SK-N-SH treated with all-trans-retinoic acid at 6 μM for 48 hours (cell line): ENCODE results near the gene FAM181A.

Experiments
- ATAC-seq: fragments of 200-7000 bp; cut with Tn5 transposase; 3 replicates; pipeline ENCODE4 v1.9.1; 2020; ENCODE audit warnings: mild to moderate bottlenecking, moderate library complexity
- BACH2 ChIP-seq: fragments of 250-450 bp; sonication (Bioruptor Pico); IDR thresholded peaks from 2 replicates; pipeline ENCODE4 v1.9.0; 2021; ENCODE audit warnings: mild to moderate bottlenecking, borderline replicate concordance
- CSDC2 ChIP-seq: fragments of 250-450 bp; sonication (Bioruptor Pico); IDR thresholded peaks from 2 replicates; pipeline ENCODE4 v1.5.0; 2020; ENCODE audit warnings: mild to moderate bottlenecking, moderate library complexity
- ESRRG ChIP-seq: fragments of 250-450 bp; sonication (Bioruptor Pico); IDR thresholded peaks from 2 replicates; pipeline ENCODE4 v1.6.1; 2021; ENCODE audit warnings: mild to moderate bottlenecking
- GLIS3 ChIP-seq: fragments of 250-450 bp; sonication (Bioruptor Pico); IDR thresholded peaks from 2 replicates; pipeline ENCODE4 v1.5.0; 2020; ENCODE audit warnings: mild to moderate bottlenecking, moderate library complexity
- ISL1 ChIP-seq: fragments of 250-450 bp; sonication (Bioruptor Pico); IDR thresholded peaks from 2 replicates; pipeline ENCODE4 v2.1.2; 2022; ENCODE audit warnings: mild to moderate bottlenecking, moderate library complexity
- OSR1 ChIP-seq: fragments of 250-450 bp; sonication (Bioruptor Pico); IDR thresholded peaks from 2 replicates; pipeline ENCODE4 v1.8.0; 2022; ENCODE audit warnings: moderate library complexity, mild to moderate bottlenecking, inconsistent platforms
- POU6F1 ChIP-seq: fragments of 250-450 bp; sonication (Bioruptor Pico); IDR thresholded peaks from 2 replicates; pipeline ENCODE4 v1.8.0; 2021; ENCODE audit warnings: low read depth, mild to moderate bottlenecking, moderate library complexity, borderline replicate concordance
- SNAI2 ChIP-seq: fragments of 250-450 bp; sonication (Bioruptor Pico); IDR thresholded peaks from 2 replicates; pipeline ENCODE4 v1.5.0; 2020; ENCODE audit warnings: mild to moderate bottlenecking, moderate library complexity
- TOX ChIP-seq: fragments of 250-450 bp; sonication (Bioruptor Pico); IDR thresholded peaks from 2 replicates; pipeline ENCODE4 v1.8.0; 2021; ENCODE audit warnings: mild to moderate bottlenecking, moderate library complexity, borderline replicate concordance
- TSHZ2 ChIP-seq: fragments of 250-450 bp; sonication (Bioruptor Pico); IDR thresholded peaks from 2 replicates; pipeline ENCODE4 v1.5.0; 2020; ENCODE audit warnings: mild to moderate bottlenecking, moderate library complexity
- ZFP3 ChIP-seq: fragments of 250-450 bp; sonication (Bioruptor Pico); IDR thresholded peaks from 2 replicates; pipeline ENCODE4 v1.5.0; 2020; ENCODE audit warnings: mild to moderate bottlenecking, moderate library complexity
- ZFP30 ChIP-seq: fragments of 450-650 bp; formaldehyde crosslinking; IDR thresholded peaks from 2 replicates; pipeline ENCODE4 v1.5.0; 2022; ENCODE audit warnings: mild to moderate bottlenecking, moderate library complexity
- ZNF565 ChIP-seq: fragments of 450-650 bp; formaldehyde crosslinking; conservative IDR thresholded peaks from 2 replicates; pipeline ENCODE4 v1.5.0; 2020; ENCODE audit warnings: low read depth, mild to moderate bottlenecking, moderate library complexity
- ZNF70 ChIP-seq: fragments of 450-650 bp; formaldehyde crosslinking; IDR thresholded peaks from 2 replicates; pipeline ENCODE4 v1.5.0; 2020; ENCODE audit warnings: mild to moderate bottlenecking, moderate library complexity
- ZNF8 ChIP-seq: fragments of 450-650 bp; formaldehyde crosslinking; IDR thresholded peaks from 2 replicates; pipeline ENCODE4 v1.5.0; 2020; ENCODE audit warnings: mild to moderate bottlenecking, moderate library complexity
- TF ChIP-seq, protein P1 (sequence below): fragments of 250-450 bp; sonication (Bioruptor Pico); IDR thresholded peaks from 2 replicates; pipeline ENCODE4 v1.8.0; 2020; ENCODE audit warnings: mild to moderate bottlenecking, moderate library complexity, borderline replicate concordance
- TF ChIP-seq, protein P2 (sequence below): fragments of 250-450 bp; sonication (Bioruptor Pico); IDR thresholded peaks from 2 replicates; pipeline ENCODE4 v1.5.1; 2020; ENCODE audit warnings: low read depth, mild to moderate bottlenecking, moderate library complexity

The FAM181A gene

GRCh38 chr14:93951635-93952540 is 24.7 kb downstream of the FAM181A start (continued):
- no peak for TF ChIP-seq POU6F1
- TF ChIP-seq, all 23 proteins: peak for 0

- TF ChIP-seq OSR1 (CRISPR knock-in tag) (no peak), TSHZ2 (no peak), SNAI2 (no peak), ESRRG (CRISPR knock-in tag) (no peak), ISL1 (CRISPR knock-in tag) (no peak), POU6F1 (no peak), ZFP3 (CRISPR knock-in tag) (no peak), ZFP30 (no peak), ZNF8 (CRISPR knock-in tag) (no peak), GLIS3 (CRISPR knock-in tag) (no peak), BACH2 (CRISPR knock-in tag) (no peak), TOX (no peak), ZNF565 (CRISPR knock-in tag) (no peak), ZNF70 (CRISPR knock-in tag) (no peak), CSDC2 (CRISPR knock-in tag) (no peak)
- TF ChIP-seq, protein P1, sequence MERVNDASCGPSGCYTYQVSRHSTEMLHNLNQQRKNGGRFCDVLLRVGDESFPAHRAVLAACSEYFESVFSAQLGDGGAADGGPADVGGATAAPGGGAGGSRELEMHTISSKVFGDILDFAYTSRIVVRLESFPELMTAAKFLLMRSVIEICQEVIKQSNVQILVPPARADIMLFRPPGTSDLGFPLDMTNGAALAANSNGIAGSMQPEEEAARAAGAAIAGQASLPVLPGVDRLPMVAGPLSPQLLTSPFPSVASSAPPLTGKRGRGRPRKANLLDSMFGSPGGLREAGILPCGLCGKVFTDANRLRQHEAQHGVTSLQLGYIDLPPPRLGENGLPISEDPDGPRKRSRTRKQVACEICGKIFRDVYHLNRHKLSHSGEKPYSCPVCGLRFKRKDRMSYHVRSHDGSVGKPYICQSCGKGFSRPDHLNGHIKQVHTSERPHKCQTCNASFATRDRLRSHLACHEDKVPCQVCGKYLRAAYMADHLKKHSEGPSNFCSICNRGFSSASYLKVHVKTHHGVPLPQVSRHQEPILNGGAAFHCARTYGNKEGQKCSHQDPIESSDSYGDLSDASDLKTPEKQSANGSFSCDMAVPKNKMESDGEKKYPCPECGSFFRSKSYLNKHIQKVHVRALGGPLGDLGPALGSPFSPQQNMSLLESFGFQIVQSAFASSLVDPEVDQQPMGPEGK (CRISPR knock-in tag), result no peak
- ATAC-seq, result no peak
Observed at GRCh38 chr14:93952829-93953228, 25.7 kb downstream of the FAM181A start.

DNA sequence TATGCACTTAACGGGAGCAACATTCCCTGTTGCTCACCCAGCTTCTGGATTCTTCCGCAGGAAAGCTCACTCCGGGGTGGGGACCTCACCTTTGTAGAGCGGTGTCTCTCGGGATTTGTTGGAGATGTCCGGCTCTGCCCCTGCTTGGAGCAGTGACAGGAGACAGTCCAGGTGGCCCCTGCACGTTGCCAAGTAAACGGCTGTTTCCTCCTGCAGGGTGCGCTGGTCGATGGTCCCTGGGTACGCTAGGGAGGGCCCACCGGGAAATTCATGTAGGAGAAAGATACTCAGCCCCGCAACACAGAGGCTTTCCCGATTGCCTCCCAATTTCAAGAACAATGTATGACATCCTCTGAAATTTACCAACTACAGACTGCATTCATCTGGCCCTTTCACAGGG is 26.1 kb downstream of the FAM181A start:
- no peak for ATAC-seq

More for the DNA sequence above, 26.1 kb downstream of the FAM181A start:
- TF ChIP-seq POU6F1 (no peak), ZFP30 (no peak), ISL1 (CRISPR knock-in tag) (no peak), TOX (no peak), OSR1 (CRISPR knock-in tag) (no peak)
- TF ChIP-seq, protein P2, sequence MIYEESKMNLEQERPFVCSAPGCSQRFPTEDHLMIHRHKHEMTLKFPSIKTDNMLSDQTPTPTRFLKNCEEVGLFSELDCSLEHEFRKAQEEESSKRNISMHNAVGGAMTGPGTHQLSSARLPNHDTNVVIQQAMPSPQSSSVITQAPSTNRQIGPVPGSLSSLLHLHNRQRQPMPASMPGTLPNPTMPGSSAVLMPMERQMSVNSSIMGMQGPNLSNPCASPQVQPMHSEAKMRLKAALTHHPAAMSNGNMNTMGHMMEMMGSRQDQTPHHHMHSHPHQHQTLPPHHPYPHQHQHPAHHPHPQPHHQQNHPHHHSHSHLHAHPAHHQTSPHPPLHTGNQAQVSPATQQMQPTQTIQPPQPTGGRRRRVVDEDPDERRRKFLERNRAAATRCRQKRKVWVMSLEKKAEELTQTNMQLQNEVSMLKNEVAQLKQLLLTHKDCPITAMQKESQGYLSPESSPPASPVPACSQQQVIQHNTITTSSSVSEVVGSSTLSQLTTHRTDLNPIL (CRISPR knock-in tag), result no peak
- TF ChIP-seq, all 23 proteins: peak for 0
